DOHH2 (cell line): ENCODE measurements around the gene CD3G.

Source experiments
- H3F3A ChIP-seq: fragments of 200-600 bp; sonication (generic), shearing (Covaris generic); 2 replicates; pipeline ENCODE4 v1.6.0; 2016; ENCODE audit warnings: antibody characterized with exemption, mild to moderate bottlenecking; ENCODE audit not compliant: control insufficient read depth, insufficient read depth
- H3K27ac ChIP-seq: fragments of 200-600 bp; sonication (generic); 2 replicates; pipeline ENCODE4 v1.5.1; 2014; ENCODE audit warnings: low read depth, mild to moderate bottlenecking, low read length, moderate library complexity
- H3K27me3 ChIP-seq: fragments of 200-600 bp; sonication (generic); 2 replicates; pipeline ENCODE4 v1.6.1; 2014; ENCODE audit warnings: mild to moderate bottlenecking, low read length, mixed read lengths; ENCODE audit not compliant: control insufficient read depth
- H3K36me3 ChIP-seq: fragments of 200-600 bp; sonication (generic); 2 replicates; pipeline ENCODE4 v1.6.1; 2014; ENCODE audit warnings: mild to moderate bottlenecking, low read length, moderate library complexity, mixed read lengths; ENCODE audit not compliant: control insufficient read depth
- H3K4me1 ChIP-seq: fragments of 200-600 bp; sonication (generic); 2 replicates; pipeline ENCODE4 v1.6.1; 2014; ENCODE audit warnings: mild to moderate bottlenecking, low read length, mixed read lengths; ENCODE audit not compliant: control insufficient read depth
- H3K4me2 ChIP-seq: fragments of 200-600 bp; sonication (generic); 2 replicates; pipeline ENCODE4 v1.6.0; 2014; ENCODE audit warnings: mild to moderate bottlenecking, low read length, moderate library complexity
- H3K4me3 ChIP-seq: fragments of 200-600 bp; sonication (generic); 2 replicates; pipeline ENCODE4 v1.5.1; 2014; ENCODE audit warnings: mild to moderate bottlenecking, low read length, mixed read lengths
- H3K79me2 ChIP-seq: fragments of 200-600 bp; sonication (generic); 2 replicates; pipeline ENCODE4 v1.6.1; 2014; ENCODE audit warnings: mild to moderate bottlenecking, low read length, mixed read lengths; ENCODE audit not compliant: control insufficient read depth
- H3K9me2 ChIP-seq: fragments of 200-600 bp; sonication (generic); replicated peaks from 2 replicates; pipeline ENCODE4 v1.6.1; 2014; ENCODE audit warnings: mild to moderate bottlenecking, low read length, mixed read lengths; ENCODE audit not compliant: control insufficient read depth
- H3K9me3 ChIP-seq: fragments of 200-600 bp; sonication (generic); 2 replicates; pipeline ENCODE4 v1.6.1; 2014; ENCODE audit warnings: antibody characterized with exemption, low read length, mixed read lengths; ENCODE audit not compliant: control insufficient read depth, insufficient read depth
- H4K20me1 ChIP-seq: fragments of 200-600 bp; sonication (generic); 2 replicates; pipeline ENCODE4 v1.6.0; 2014; ENCODE audit warnings: low read depth, mild to moderate bottlenecking, antibody characterized with exemption, low read length, moderate library complexity; ENCODE audit not compliant: control insufficient read depth, insufficient read depth
- CTCF ChIP-seq: fragments of 200-600 bp; sonication (generic); IDR thresholded peaks from one replicate; pipeline ENCODE4 v1.5.1; 2014; ENCODE audit warnings: antibody characterized with exemption, mild to moderate bottlenecking, low read depth, low read length; ENCODE audit not compliant: poor library complexity, severe bottlenecking
- EZH2phosphoT487 ChIP-seq: fragments of 200-600 bp; sonication (generic); IDR thresholded peaks from 2 replicates; pipeline ENCODE4 v1.6.1; 2017; ENCODE audit warnings: borderline replicate concordance, mild to moderate bottlenecking, antibody characterized with exemption, low read length, moderate library complexity, mixed read lengths

The CD3G gene

GRCh38 chr11:118349475-118349874, 5.3 kb downstream of the CD3G start:
- Histone ChIP-seq H3K27me3 (no peaks in the 10 kb centered on the region), H3K9me3 (no peaks in the 10 kb centered on the region), H3K79me2 (no peaks in the 10 kb centered on the region), H3K36me3 (no peaks in the 10 kb centered on the region), H3K4me3 (no peak overlapping the region), H3K27ac (no peak overlapping the region), H3K9me2 (no peaks in the 10 kb centered on the region), H3K4me2 (no peak overlapping the region), H3F3A (no peaks in the 10 kb centered on the region), H3K4me1 (peaks cover 25% of the 10 kb centered on the region), H4K20me1 (no peaks in the 10 kb centered on the region)
- TF ChIP-seq EZH2phosphoT487, result no peak

GRCh38 chr11:118353084-118353710, 9.1 kb downstream of the CD3G start:
- no peaks in the 10 kb centered on the region for H3K9me2 ChIP-seq
- peak overlapping the region; percentile 20; the same call in 1 of the 2 replicates for H3K27ac ChIP-seq
- 0 out of 2 replicates have a peak overlapping the region, but pooled peaks have one; percentile 13 for H3K4me3 ChIP-seq
- no peaks in the 10 kb centered on the region for H4K20me1 ChIP-seq
- no peaks in the 10 kb centered on the region for H3K27me3 ChIP-seq
- no peaks in the 10 kb centered on the region for H3K9me3 ChIP-seq
- H3K79me2 ChIP-seq, result no peaks in the 10 kb centered on the region
- H3F3A ChIP-seq, result peaks cover 8% of the 10 kb centered on the region
- H3K4me2 ChIP-seq, result peak overlapping the region; percentile 46
- peaks cover 18% of the 10 kb centered on the region for H3K4me1 ChIP-seq
- H3K36me3 ChIP-seq, result no peaks in the 10 kb centered on the region
- TF ChIP-seq EZH2phosphoT487 (no peak), CTCF (peak; percentile 58)

- Histone ChIP-seq H3F3A (peaks cover 14% of the 10 kb centered on the region), H3K27me3 (no peaks in the 10 kb centered on the region), H3K9me3 (no peaks in the 10 kb centered on the region), H3K4me1 (peaks cover 32% of the 10 kb centered on the region), H3K36me3 (peaks cover 25% of the 10 kb centered on the region), H3K9me2 (no peaks in the 10 kb centered on the region), H4K20me1 (peaks cover 10% of the 10 kb centered on the region; the same call in 1 of the 2 replicates), H3K4me3 (no peak overlapping the region), H3K4me2 (no peak overlapping the region), H3K79me2 (peaks cover 37% of the 10 kb centered on the region), H3K27ac (no peak overlapping the region)
- no peak for TF ChIP-seq EZH2phosphoT487
Observed at GRCh38 chr11:118358071-118358470, 13.9 kb downstream of the CD3G start.

GRCh38 chr11:118359295-118359958, 15.3 kb downstream of the CD3G start, which contains the start of gene UBE4A:
UBE4A (plus strand) TSS chr11:118359600; CDS start chr11:118365081, 5,481 bp downstream.
- peak within 1 kb of the TSS; percentile 75 for H3K4me2 ChIP-seq
- H3K9me2 ChIP-seq, result no peaks in the 10 kb centered on the region
- H3K79me2 ChIP-seq, result peaks cover 50% of the 10 kb centered on the region
- TF ChIP-seq CTCF, result no peak
- no peak for TF ChIP-seq EZH2phosphoT487
- H3K27me3 ChIP-seq, result no peaks in the 10 kb centered on the region
- H3K27ac ChIP-seq, result peak within 1 kb of the TSS; percentile 38
- H4K20me1 ChIP-seq, result peaks cover 10% of the 10 kb centered on the region; the same call in 1 of the 2 replicates
- H3K36me3 ChIP-seq, result peaks cover 37% of the 10 kb centered on the region
- peaks cover 26% of the 10 kb centered on the region for H3K4me1 ChIP-seq
- peaks cover 14% of the 10 kb centered on the region for H3F3A ChIP-seq
- peak within 1 kb of the TSS; percentile 97 for H3K4me3 ChIP-seq
- H3K9me3 ChIP-seq, result no peaks in the 10 kb centered on the region
